ENCODE data around the gene SPECC1.

DNA sequence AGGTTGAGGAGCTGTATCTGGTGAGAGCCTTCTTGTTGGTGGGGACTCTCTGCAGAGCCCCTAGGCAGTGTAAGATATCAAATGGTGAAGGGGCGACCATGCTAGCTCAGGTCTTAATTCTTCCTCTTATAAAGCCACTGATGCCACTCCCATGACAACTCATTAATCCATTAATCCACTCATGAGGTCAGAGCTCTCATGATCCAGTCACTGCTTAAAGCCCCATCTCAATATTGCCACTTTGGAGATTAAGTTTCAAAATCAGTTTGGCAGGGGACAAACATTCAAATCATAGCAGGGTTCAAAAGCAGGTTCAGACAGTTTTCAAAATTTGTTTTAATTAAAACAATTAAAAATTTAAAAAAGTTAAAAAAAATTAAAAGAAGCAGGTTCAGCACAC lies 13.1 kb upstream of the SPECC1 start:
- TF ChIP-seq CTCF (IDR thresholded peaks at IDR 0.05 in 2 of 3, conservative IDR thresholded peaks at IDR 0.05 in 1 of 3; ENCODE audit: insufficient read depth in 2 of 3, low read depth in 1 of 3, low read length in 3 of 3) (no peak), SREBF2 (CRISPR knock-in tag; IDR thresholded peaks at IDR 0.05) (no peak), ZNF263 (CRISPR knock-in tag; IDR thresholded peaks at IDR 0.05; ENCODE audit: borderline replicate concordance) (no peak), PML (IDR thresholded peaks at IDR 0.05; ENCODE audit: low read length) (no peak), NFRKB (IDR thresholded peaks at IDR 0.05; ENCODE audit: low read depth) (no peak), ELF1 (tag; IDR thresholded peaks at IDR 0.05) (no peak)
- TF ChIP-seq, protein P1, sequence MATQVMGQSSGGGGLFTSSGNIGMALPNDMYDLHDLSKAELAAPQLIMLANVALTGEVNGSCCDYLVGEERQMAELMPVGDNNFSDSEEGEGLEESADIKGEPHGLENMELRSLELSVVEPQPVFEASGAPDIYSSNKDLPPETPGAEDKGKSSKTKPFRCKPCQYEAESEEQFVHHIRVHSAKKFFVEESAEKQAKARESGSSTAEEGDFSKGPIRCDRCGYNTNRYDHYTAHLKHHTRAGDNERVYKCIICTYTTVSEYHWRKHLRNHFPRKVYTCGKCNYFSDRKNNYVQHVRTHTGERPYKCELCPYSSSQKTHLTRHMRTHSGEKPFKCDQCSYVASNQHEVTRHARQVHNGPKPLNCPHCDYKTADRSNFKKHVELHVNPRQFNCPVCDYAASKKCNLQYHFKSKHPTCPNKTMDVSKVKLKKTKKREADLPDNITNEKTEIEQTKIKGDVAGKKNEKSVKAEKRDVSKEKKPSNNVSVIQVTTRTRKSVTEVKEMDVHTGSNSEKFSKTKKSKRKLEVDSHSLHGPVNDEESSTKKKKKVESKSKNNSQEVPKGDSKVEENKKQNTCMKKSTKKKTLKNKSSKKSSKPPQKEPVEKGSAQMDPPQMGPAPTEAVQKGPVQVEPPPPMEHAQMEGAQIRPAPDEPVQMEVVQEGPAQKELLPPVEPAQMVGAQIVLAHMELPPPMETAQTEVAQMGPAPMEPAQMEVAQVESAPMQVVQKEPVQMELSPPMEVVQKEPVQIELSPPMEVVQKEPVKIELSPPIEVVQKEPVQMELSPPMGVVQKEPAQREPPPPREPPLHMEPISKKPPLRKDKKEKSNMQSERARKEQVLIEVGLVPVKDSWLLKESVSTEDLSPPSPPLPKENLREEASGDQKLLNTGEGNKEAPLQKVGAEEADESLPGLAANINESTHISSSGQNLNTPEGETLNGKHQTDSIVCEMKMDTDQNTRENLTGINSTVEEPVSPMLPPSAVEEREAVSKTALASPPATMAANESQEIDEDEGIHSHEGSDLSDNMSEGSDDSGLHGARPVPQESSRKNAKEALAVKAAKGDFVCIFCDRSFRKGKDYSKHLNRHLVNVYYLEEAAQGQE (IDR thresholded peaks at IDR 0.05; ENCODE audit: borderline replicate concordance), result no peak
- TF ChIP-seq, protein P1 (CRISPR knock-in tag; IDR thresholded peaks at IDR 0.05; ENCODE audit: low read depth), result no peak
